HG03280 (cell line): Measurements from ENCODE around the gene TTC4.
A peak's percentile ranks its signal among the peaks of the same experiment; 100 is the strongest.

Source experiments
- ATAC-seq: cut with Tn5 transposase; IDR thresholded peaks from one replicate; pipeline ENCODE4 v1.9.1; 2021; ENCODE audit warnings: mild to moderate bottlenecking, moderate library complexity; ENCODE audit not compliant: unreplicated experiment

Gene TTC4, protein sequence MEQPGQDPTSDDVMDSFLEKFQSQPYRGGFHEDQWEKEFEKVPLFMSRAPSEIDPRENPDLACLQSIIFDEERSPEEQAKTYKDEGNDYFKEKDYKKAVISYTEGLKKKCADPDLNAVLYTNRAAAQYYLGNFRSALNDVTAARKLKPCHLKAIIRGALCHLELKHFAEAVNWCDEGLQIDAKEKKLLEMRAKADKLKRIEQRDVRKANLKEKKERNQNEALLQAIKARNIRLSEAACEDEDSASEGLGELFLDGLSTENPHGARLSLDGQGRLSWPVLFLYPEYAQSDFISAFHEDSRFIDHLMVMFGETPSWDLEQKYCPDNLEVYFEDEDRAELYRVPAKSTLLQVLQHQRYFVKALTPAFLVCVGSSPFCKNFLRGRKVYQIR

GRCh38 chr1:54715493-54716298, at the start of gene TTC4:
TTC4 (plus strand) TSS chr1:54715861; CDS start chr1:54715909, 48 bp downstream.
- peak; percentile 96 for ATAC-seq

GRCh38 chr1:54666333-54666732, 49.3 kb upstream of the TTC4 start:
- ATAC-seq, result no peak

- ATAC-seq, result no peak
Observed at GRCh38 chr1:54667797-54668196, 47.9 kb upstream of the TTC4 start.

GRCh38 chr1:54668567-54668966, 47.1 kb upstream of the TTC4 start:
- ATAC-seq, result no peak

- peak; percentile 71 for ATAC-seq
Observed at GRCh38 chr1:54671985-54672608, 43.6 kb upstream of the TTC4 start.

DNA sequence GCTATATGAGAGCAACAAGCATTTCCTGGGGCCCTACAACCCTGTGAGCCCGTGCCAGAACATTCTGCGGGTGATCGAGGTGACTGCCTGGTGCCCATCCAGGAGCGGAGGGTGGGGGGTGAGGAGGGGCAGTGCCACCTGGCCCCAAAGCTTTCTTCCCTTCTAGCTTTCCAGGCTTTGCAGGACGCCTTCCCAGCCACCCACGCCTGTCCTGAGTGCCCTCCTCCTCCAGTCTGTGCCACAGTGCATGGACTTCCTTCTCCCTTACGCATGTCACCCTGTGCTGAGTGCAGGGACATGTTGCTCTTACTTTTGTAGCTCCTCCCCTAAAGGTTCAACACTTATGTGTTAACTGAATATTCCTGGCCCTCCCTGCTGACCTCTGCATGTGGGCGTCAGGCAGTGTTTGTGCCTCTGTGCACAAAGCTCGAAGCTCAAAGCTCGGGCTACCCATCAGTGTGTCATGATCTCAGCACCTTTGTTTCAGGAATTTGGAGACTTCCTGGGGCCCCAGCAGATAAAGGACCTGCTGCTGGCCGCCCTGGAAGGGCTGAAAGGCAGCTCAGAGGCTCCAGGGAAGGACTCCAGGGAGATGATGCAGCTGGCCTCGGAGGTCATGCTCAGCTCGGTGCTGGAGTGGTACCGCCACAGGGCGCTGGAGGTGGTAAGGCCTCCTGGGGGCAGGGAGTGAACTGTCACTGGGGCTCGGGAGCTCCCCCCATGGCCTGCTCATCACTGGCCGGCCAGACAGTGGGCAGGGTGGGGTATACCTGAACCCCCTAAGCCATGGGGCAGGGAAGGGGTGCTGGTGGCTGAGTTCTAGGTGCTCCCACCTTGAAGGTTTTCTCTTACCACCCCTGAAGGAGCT, 36.7 kb upstream of the TTC4 start:
- no peak for ATAC-seq

DNA sequence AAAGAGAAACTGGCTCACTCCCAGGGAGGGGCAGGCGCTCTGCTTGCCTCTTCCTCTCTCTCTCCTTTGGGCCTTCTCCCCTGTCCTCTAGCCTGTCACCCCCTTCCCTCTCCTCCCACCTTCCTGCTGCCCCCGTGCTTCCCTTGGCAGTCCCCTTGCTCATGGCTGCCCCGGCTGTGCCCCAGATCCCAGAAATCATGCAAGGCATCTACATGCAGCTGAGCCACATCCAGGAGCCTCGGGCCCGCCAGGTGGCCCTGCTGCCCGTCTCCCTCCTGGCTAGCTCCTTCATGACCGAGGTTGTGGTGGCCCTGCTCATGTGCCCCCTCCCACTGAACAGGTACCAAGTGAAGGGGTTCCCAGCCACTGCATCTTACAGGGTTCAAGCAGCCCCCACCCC, 36.0 kb upstream of the TTC4 start:
- ATAC-seq, result no peak

- no peak for ATAC-seq
Observed at GRCh38 chr1:54680387-54680786, 35.3 kb upstream of the TTC4 start.

DNA sequence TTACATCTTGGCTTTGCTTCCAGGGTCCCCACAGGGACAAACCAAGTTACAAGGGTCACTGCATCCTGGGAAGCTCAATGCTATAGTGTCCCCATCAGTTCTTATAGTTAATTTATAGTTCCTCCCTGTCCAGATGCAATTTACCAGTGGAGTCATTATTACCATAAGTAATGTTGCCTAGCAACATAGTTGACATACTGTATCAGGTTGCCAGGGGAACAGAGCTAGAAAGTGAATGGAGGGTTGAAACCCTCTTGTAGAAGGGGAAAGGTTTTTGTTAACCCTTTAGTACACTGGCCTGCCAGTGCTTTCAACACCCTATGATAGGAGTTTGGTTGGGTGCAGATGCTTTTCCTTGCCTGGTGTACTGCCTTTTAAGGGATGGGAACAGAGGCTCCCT, 34.3 kb upstream of the TTC4 start:
- ATAC-seq, result no peak

- no peak for ATAC-seq
Observed at GRCh38 chr1:54683453-54683852, 32.2 kb upstream of the TTC4 start.

DNA sequence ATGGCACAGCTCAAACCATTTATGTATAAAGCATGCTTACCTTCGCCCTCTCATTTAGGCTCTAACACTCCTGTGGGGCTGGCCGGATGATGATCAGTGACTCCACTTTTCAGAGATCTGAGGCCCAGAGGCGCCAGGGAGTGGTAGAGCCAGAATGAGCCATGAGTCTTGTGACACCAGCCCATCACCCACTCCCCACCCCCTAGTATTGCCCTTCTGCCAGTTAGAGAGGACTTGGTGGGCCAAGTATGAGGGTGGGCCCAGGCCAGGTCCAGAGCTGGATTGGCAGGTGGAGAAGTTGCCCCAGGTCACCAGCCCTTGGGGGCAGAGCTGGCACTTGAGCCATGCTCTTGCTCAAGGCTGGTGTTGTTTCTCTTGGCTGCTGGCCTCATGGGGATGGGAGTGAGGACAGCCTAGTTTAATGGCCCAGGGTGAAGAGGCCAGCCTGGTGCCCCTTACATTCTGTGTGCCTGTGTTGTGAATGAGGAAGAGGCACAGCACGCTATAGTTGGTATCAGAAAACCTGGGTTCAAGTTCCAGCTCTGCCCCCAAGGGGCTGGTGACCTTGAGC, 30.2 kb upstream of the TTC4 start:
- no peak for ATAC-seq

- no peak for ATAC-seq
Observed at GRCh38 chr1:54686155-54686554, 29.5 kb upstream of the TTC4 start.

GRCh38 chr1:54694771-54695170, 20.9 kb upstream of the TTC4 start:
- ATAC-seq, result no peak

GRCh38 chr1:54695221-54695620, 20.4 kb upstream of the TTC4 start:
- ATAC-seq, result no peak

GRCh38 chr1:54695764-54696163, 19.9 kb upstream of the TTC4 start:
- ATAC-seq, result no peak

GRCh38 chr1:54696262-54696661, 19.4 kb upstream of the TTC4 start:
- no peak for ATAC-seq

- ATAC-seq, result no peak
Observed at GRCh38 chr1:54697896-54698295, 17.8 kb upstream of the TTC4 start.

DNA sequence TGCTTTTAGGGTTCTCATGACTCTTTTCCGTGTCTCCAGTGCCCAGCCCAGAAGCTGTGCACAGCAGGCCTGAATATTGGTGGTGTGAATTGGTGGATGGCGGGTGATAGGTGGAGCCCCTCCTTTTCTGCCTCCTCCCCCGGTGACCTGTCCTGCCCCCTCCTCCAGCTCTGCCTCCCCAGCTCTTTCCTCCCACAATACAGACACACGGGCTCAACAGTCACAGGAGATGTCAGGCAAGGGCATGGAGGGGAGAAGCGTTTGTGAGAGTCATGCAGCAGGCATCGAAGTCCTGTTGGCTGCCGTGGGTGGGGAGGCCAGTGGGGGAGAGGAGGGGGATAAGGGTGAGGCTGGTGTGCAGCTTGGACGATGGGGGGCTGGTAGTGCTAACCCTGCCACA, 17.3 kb upstream of the TTC4 start:
- no peak for ATAC-seq

DNA sequence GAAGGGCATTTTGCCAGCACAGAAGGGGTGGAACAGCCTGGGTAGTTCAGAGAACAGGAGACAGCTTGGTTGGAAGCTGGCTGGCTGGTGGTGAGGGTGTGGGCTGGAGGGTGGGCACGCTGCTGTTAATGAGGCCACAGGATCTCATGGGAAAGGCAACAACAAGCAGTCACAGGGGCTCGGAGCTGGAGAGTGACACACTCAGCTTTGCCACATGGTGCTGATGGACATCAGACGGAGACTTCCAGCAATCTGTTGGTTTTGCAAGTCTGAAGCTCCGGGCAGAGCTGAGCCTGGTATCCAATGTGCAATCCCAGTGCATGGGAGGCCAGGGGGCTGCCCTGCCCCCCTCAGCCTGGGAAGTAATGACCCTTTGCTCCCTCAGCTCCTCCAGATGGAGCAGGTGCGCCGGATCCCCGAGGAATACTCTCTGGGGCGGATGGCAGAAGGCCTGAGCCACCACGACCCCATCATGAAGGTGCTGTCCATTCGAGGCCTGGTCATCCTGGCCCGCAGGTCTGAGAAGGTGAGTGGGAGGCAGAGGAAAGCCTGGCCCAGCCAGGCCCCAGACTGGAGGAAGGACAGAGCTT, 15.6 kb upstream of the TTC4 start:
- no peak for ATAC-seq

- no peak for ATAC-seq
Observed at GRCh38 chr1:54701066-54701465, 14.6 kb upstream of the TTC4 start.
